Activated CD4-positive, alpha-beta T cell treated with anti-CD3 and anti-CD28 coated beads for 36 hours (primary cell): ENCODE data around the gene ITPRIP. TPM values are rescaled to one million over a fixed set of nuclear protein-coding genes. Genes with fewer than 3 reads are reported as not detected.

Source experiments
- ATAC-seq: fragments of 200-7000 bp; cut with Tn5 transposase; one replicate; pipeline ENCODE4 v1.10.0; 2021; ENCODE audit warnings: mild to moderate bottlenecking, moderate library complexity
- CTCF ChIA-PET: fragments of 350-600 bp; sonication (Branson Sonifier 250); formaldehyde crosslinking; loops from one replicate; lab custom pipeline; 2021; ENCODE audit warnings: antibody characterized with exemption; lab: Charles Lee
- POLR2A ChIA-PET: fragments of 350-600 bp; sonication (Branson Sonifier 250); formaldehyde crosslinking; loops from one replicate; lab custom pipeline; 2021; ENCODE audit warnings: antibody characterized with exemption, inconsistent platforms; lab: Charles Lee
- DNase-seq: peaks from one replicate; pipeline ENCODE4 v3.0.0-alpha.2; 2020
- H3K27ac Mint-ChIP-seq: one replicate; pipeline ENCODE4 v1.8.0; 2021; ENCODE audit warnings: mixed read lengths
- H3K27me3 Mint-ChIP-seq: one replicate; pipeline ENCODE4 v1.8.0; 2021; ENCODE audit warnings: mixed read lengths
- H3K36me3 Mint-ChIP-seq: one replicate; pipeline ENCODE4 v1.8.0; 2021; ENCODE audit warnings: low read depth, mixed read lengths
- H3K4me1 Mint-ChIP-seq: one replicate; pipeline ENCODE4 v1.8.0; 2021; ENCODE audit warnings: mixed read lengths
- H3K4me3 Mint-ChIP-seq: one replicate; pipeline ENCODE4 v1.8.0; 2021; ENCODE audit warnings: mild to moderate bottlenecking, moderate library complexity, mixed read lengths
- H3K9me3 Mint-ChIP-seq: one replicate; pipeline ENCODE4 v1.8.0; 2021; ENCODE audit warnings: low read depth, mixed read lengths
- intact Hi-C, 2 experiments: fragments of 100-400 bp; cut with DNase I in 1 of 2; cut with micrococcal nuclease in 1 of 2; formaldehyde crosslinking; loops; one replicate each; pipeline versions ENCODE4 v1.14.2 to v1.15.1; 2022 to 2024; cut with DNase I, micrococcal nuclease
- total RNA-seq, 2 experiments: library from RNA; stranded (reverse); gene quantifications; one replicate each; pipeline ENCODE4 v1.2.3, GENCODE V29; 2021

Gene ITPRIP
- total RNA-seq, 2 experiments from 2014 or later: 20.3 to 21.6 TPM

GRCh38 chr10:104340641-104341040, 2.4 kb upstream of the ITPRIP start:
- DNase-seq: no peak
- intact Hi-C loops: no loop called here

GRCh38 chr10:104340111-104340526, 1.9 kb upstream of the ITPRIP start:
- Mint-ChIP-seq H3K36me3 (peaks cover 10% of the 10 kb centered on the region), H3K27me3 (no peaks in the 10 kb centered on the region), H3K4me1 (peaks cover 28% of the 10 kb centered on the region), H3K9me3 (no peaks in the 10 kb centered on the region), H3K27ac (no peak overlapping the region), H3K4me3 (peak overlapping the region; percentile 93)
- ChIA-PET POLR2A (interaction anchor here (0.7 kb wide), 1 partner anchor 10 kb away, joined by 3 read pairs; no protein-coding TSS in a partner anchor), CTCF (interaction anchor here (2.7 to 3.0 kb wide), 2 partner anchors 10 to 66 kb away, joined by 12 to 16 read pairs; no protein-coding TSS in a partner anchor)
- no peak for ATAC-seq
- intact Hi-C loops: no loop called here
- no peak for DNase-seq

More at GRCh38 chr10:104340641-104341040, 2.4 kb upstream of the ITPRIP start:
- ATAC-seq: no peak
- Mint-ChIP-seq H3K4me3 (no peak overlapping the region), H3K27me3 (no peaks in the 10 kb centered on the region), H3K27ac (no peak overlapping the region), H3K36me3 (peaks cover 6% of the 10 kb centered on the region), H3K4me1 (peaks cover 26% of the 10 kb centered on the region), H3K9me3 (peaks cover 4% of the 10 kb centered on the region)
- ChIA-PET POLR2A (no interaction called here), CTCF (interaction anchor here (0.7 to 2.3 kb wide), 8 partner anchors 9 to 67 kb away, joined by 3 to 19 read pairs (median 5); partner anchors contain the start of gene CFAP58)

GRCh38 chr10:104339469-104340110, 1.3 kb upstream of the ITPRIP start:
- intact Hi-C loops: loop anchor here (5.0 kb wide), 2 partner anchors 217 to 422 kb away; partner anchors contain the start of genes SFR1 (in 2 of the 2) and STN1 (in 1 of the 2)
- DNase-seq: no peak
- Mint-ChIP-seq H3K9me3 (no peaks in the 10 kb centered on the region), H3K36me3 (peaks cover 13% of the 10 kb centered on the region), H3K4me3 (peak overlapping the region; percentile 93), H3K27ac (peak overlapping the region; percentile 99), H3K4me1 (peaks cover 33% of the 10 kb centered on the region), H3K27me3 (no peaks in the 10 kb centered on the region)
- no peak for ATAC-seq
- POLR2A ChIA-PET: interaction anchor here (0.7 kb wide), 1 partner anchor 10 kb away, joined by 3 read pairs; no protein-coding TSS in a partner anchor
- CTCF ChIA-PET: interaction anchor here (0.7 to 5.3 kb wide), 7 partner anchors 10 to 220 kb away, joined by 3 to 64 read pairs (median 4); no protein-coding TSS in a partner anchor

- Mint-ChIP-seq H3K27ac (peak overlapping the region; percentile 95), H3K9me3 (no peaks in the 10 kb centered on the region), H3K36me3 (peaks cover 23% of the 10 kb centered on the region), H3K4me3 (peak overlapping the region; percentile 93), H3K4me1 (peaks cover 51% of the 10 kb centered on the region), H3K27me3 (no peaks in the 10 kb centered on the region)
- ChIA-PET POLR2A (interaction anchor here (0.6 to 1.6 kb wide), 4 partner anchors 8 to 75 kb away, joined by 4 to 18 read pairs (median 8); no protein-coding TSS in a partner anchor), CTCF (interaction anchor here (1.2 to 5.3 kb wide), 12 partner anchors 8 to 82 kb away, joined by 3 to 64 read pairs (median 6); partner anchors contain the start of gene CFAP58)
- intact Hi-C loops: loop anchor here (5.0 kb wide), 2 partner anchors 215 to 420 kb away; partner anchors contain the start of genes SFR1 (in 2 of the 2) and STN1 (in 1 of the 2)
- ATAC-seq (peak; percentile 24), DNase-seq (no peak)
Measured at GRCh38 chr10:104337521-104337984, 712 bp downstream of the ITPRIP start.

- H3K27ac Mint-ChIP-seq: peak overlapping the region; percentile 95
- no peak for ATAC-seq
- peaks cover 56% of the 10 kb centered on the region for H3K4me1 Mint-ChIP-seq
- H3K4me3 Mint-ChIP-seq: peak overlapping the region; percentile 93
- no peak for DNase-seq
- H3K9me3 Mint-ChIP-seq: no peaks in the 10 kb centered on the region
- POLR2A ChIA-PET: interaction anchor here (0.9 to 1.6 kb wide), 3 partner anchors 8 to 29 kb away, joined by 3 to 18 read pairs (median 4); no protein-coding TSS in a partner anchor
- no peaks in the 10 kb centered on the region for H3K27me3 Mint-ChIP-seq
- CTCF ChIA-PET: interaction anchor here (0.6 to 5.3 kb wide), 10 partner anchors 9 to 74 kb away, joined by 3 to 64 read pairs (median 4); no protein-coding TSS in a partner anchor
- H3K36me3 Mint-ChIP-seq: peaks cover 25% of the 10 kb centered on the region
- intact Hi-C loops: loop anchor here (5.0 kb wide), 2 partner anchors 215 to 420 kb away; partner anchors contain the start of genes SFR1 (in 2 of the 2) and STN1 (in 1 of the 2)
Measured at GRCh38 chr10:104336821-104337467, 1.3 kb downstream of the ITPRIP start.

- Mint-ChIP-seq H3K27me3 (no peaks in the 10 kb centered on the region), H3K4me3 (peak overlapping the region; percentile 93), H3K4me1 (peaks cover 72% of the 10 kb centered on the region), H3K36me3 (peaks cover 25% of the 10 kb centered on the region), H3K9me3 (no peaks in the 10 kb centered on the region), H3K27ac (peak overlapping the region; percentile 39)
- ChIA-PET CTCF (interaction anchor here (0.5 to 5.3 kb wide), 5 partner anchors 12 to 61 kb away, joined by 3 to 64 read pairs (median 9); no protein-coding TSS in a partner anchor), POLR2A (interaction anchor here (1.3 kb wide), 1 partner anchor 17 kb away, joined by 4 read pairs; no protein-coding TSS in a partner anchor)
- intact Hi-C loops: loop anchor here (5.0 kb wide), 2 partner anchors 213 to 418 kb away; partner anchors contain the start of genes SFR1 (in 2 of the 2) and STN1 (in 1 of the 2)
- no peak for ATAC-seq
- DNase-seq: no peak
Measured at GRCh38 chr10:104334965-104335650, 3.2 kb downstream of the ITPRIP start.

- intact Hi-C loops: no loop called here
- no peak for DNase-seq
- H3K4me3 Mint-ChIP-seq: no peak overlapping the region
- ChIA-PET POLR2A (interaction anchor here (1.3 kb wide), 1 partner anchor 17 kb away, joined by 4 read pairs; no protein-coding TSS in a partner anchor), CTCF (interaction anchor here (1.1 to 5.3 kb wide), 4 partner anchors 27 to 48 kb away, joined by 3 to 64 read pairs (median 28); no protein-coding TSS in a partner anchor)
- no peak for ATAC-seq
- peak overlapping the region; percentile 39 for H3K27ac Mint-ChIP-seq
- H3K27me3 Mint-ChIP-seq: no peaks in the 10 kb centered on the region
- H3K4me1 Mint-ChIP-seq: peaks cover 73% of the 10 kb centered on the region
- H3K36me3 Mint-ChIP-seq: peaks cover 25% of the 10 kb centered on the region
- H3K9me3 Mint-ChIP-seq: no peaks in the 10 kb centered on the region
Measured at GRCh38 chr10:104334561-104334960, 3.7 kb downstream of the ITPRIP start.

- DNase-seq: no peak
- Mint-ChIP-seq H3K4me1 (peaks cover 74% of the 10 kb centered on the region), H3K4me3 (no peak overlapping the region), H3K36me3 (peaks cover 25% of the 10 kb centered on the region), H3K9me3 (no peaks in the 10 kb centered on the region), H3K27ac (peak overlapping the region; percentile 85), H3K27me3 (no peaks in the 10 kb centered on the region)
- intact Hi-C loops: no loop called here
- ChIA-PET CTCF (interaction anchor here (1.1 to 5.3 kb wide), 5 partner anchors 17 to 48 kb away, joined by 3 to 64 read pairs (median 4); no protein-coding TSS in a partner anchor), POLR2A (interaction anchor here (1.0 to 1.3 kb wide), 2 partner anchors 17 to 18 kb away, joined by 3 to 4 read pairs; no protein-coding TSS in a partner anchor)
- ATAC-seq: no peak
Measured at GRCh38 chr10:104333728-104334373, 4.4 kb downstream of the ITPRIP start.

- ATAC-seq: no peak
- intact Hi-C loops: no loop called here
- Mint-ChIP-seq H3K27me3 (no peaks in the 10 kb centered on the region), H3K27ac (peak overlapping the region; percentile 85), H3K9me3 (no peaks in the 10 kb centered on the region), H3K36me3 (peaks cover 25% of the 10 kb centered on the region), H3K4me1 (peaks cover 81% of the 10 kb centered on the region), H3K4me3 (peak overlapping the region; percentile 38)
- DNase-seq: peak; percentile 73
- CTCF ChIA-PET: interaction anchor here (1.1 to 1.2 kb wide), 3 partner anchors 17 to 47 kb away, joined by 3 to 4 read pairs (median 3); no protein-coding TSS in a partner anchor
- POLR2A ChIA-PET: interaction anchor here (1.0 kb wide), 1 partner anchor 18 kb away, joined by 3 read pairs; no protein-coding TSS in a partner anchor
Measured at GRCh38 chr10:104333032-104333727, 5.1 kb downstream of the ITPRIP start.
